Pancreas (tissue), 10 donors: Measurements from ENCODE around the gene TMEM121B. TPM values are rescaled to one million over a fixed set of nuclear protein-coding genes. Genes with fewer than 3 reads are reported as not detected.
A peak's percentile ranks its signal among the peaks of the same experiment; 100 is the strongest.

Experiments
- ATAC-seq, 4 donors: fragments of 200-7000 bp; cut with Tn5 transposase; one replicate each; pipeline versions ENCODE4 v1.8.0 to v1.9.1; 2020; ENCODE audit warnings: mild to moderate bottlenecking in 4 of 4, moderate library complexity in 4 of 4
- DNase-seq, 6 donors: peaks; one replicate each; pipeline ENCODE4 v3.0.0-alpha.2; 2020
- FAIRE-seq: peaks from 2 replicates; lab custom pipeline; 2012; peaks lifted over from hg19 to GRCh38; lab: Jason Lieb, UNC
- H3K27ac ChIP-seq, 4 donors: fragments of 200-600 bp; sonication (generic); 1 replicate in 3 of 4; 2 replicates in 1 of 4; pipeline versions ENCODE4 v1.5.0 to v1.8.0; 2020
- H3K27me3 ChIP-seq, 4 donors: fragments of 200-600 bp; one replicate each; pipeline ENCODE4 v1.8.0; 2021
- H3K36me3 ChIP-seq, 3 donors: fragments of 200-600 bp; sonication (generic) in 1 of 3; one replicate each; pipeline versions ENCODE4 v1.5.0 to v1.8.0; 2020 to 2021
- H3K4me1 ChIP-seq, 3 donors: fragments of 200-600 bp; one replicate each; pipeline ENCODE4 v1.8.0; 2021
- H3K4me3 ChIP-seq, 4 donors: fragments of 200-600 bp; sonication (generic) in 2 of 4; one replicate each; pipeline versions ENCODE4 v1.5.0 to v1.8.0; 2020 to 2021
- H3K9me3 ChIP-seq, 4 donors: fragments of 200-600 bp; one replicate each; pipeline ENCODE4 v1.8.0; 2021
- CTCF ChIP-seq, 4 donors: fragments of 200-600 bp; sonication (generic) in 3 of 4; IDR thresholded peaks; one replicate each; pipeline versions ENCODE4 v1.5.0 to v1.8.0; 2021; ENCODE audit warnings: antibody characterized with exemption in 4 of 4
- WGBS, 2 donors: extraction: QIAGEN DNeasy Blood & Tissue Kit; methylation state at CpG; one replicate each; pipeline ENCODE4 v1.1.7; 2013; 5-methylcytosine and 5-hydroxymethylcytosine counted together
- intact Hi-C, 3 donors: fragments of 100-400 bp; cut with DNase I; formaldehyde crosslinking; loops; one replicate each; pipeline versions ENCODE4 v1.11.1 to v1.14.2; 2022
- polyA plus RNA-seq, 2 donors: library from polyadenylated mRNA; stranded (reverse); fragments of 200-250 nt; gene quantifications; one replicate each; pipeline ENCODE4 v1.2.3, GENCODE V29; 2013
- total RNA-seq, 6 donors: library from RNA; stranded (reverse); fragmentation: NEBNext Ultra II Directional in 4 of 6; extraction: Animal tissue kit (Norgen Biotek cat#: 25700) in 4 of 6; gene quantifications; one replicate each; pipeline versions ENCODE4 v1.2.1 to v1.2.4, GENCODE V29; 2021 to 2023
- donor health status: healthy with polysubstance abuse.
- donor health status: DM: no; HTN: no; CAD: no; lungs with moderate emphysema.
- donor health status: DM: no; HTN: no; CAD: no.
- donor health status: control.
- donor health status: control.
- donor health status: Bipolar disorder and iron deficiency.
- donor health status: DM: yes; HTN: yes; CAD: no.
- donor health status: DM: no; HTN: no; CAD: no.
- donor health status: DM: no; HTN: no; CAD: no.
- donor health status: DM: yes; HTN: yes; CAD: no.

Gene TMEM121B
- total and polyA plus RNA-seq, 8 donors, result 0.23 to 1.00 (median 0.60) TPM

GRCh38 chr22:17106785-17107546, 14.2 kb downstream of the TMEM121B start:
- Histone ChIP-seq H3K27ac (no peak overlapping the region), H3K9me3 (no peaks in the 10 kb centered on the region), H3K36me3 (peaks cover 0 to 42% (median 4%) of the 10 kb centered on the region in 3 donors), H3K27me3 (no peaks in the 10 kb centered on the region), H3K4me1 (no peaks in the 10 kb centered on the region), H3K4me3 (no peak overlapping the region)
- DNase-seq (no peak), ATAC-seq (peak in 3 of 4 donors; percentile 11 to 65 (median 47)), FAIRE-seq (no peak)
- WGBS, 2 donors, result 79 to 85% methylated on average over 15 of the region's 15 CpGs
- intact Hi-C loops, result no loop called here
- TF ChIP-seq CTCF (IDR thresholded peaks at IDR 0.05), result no peak

DNA sequence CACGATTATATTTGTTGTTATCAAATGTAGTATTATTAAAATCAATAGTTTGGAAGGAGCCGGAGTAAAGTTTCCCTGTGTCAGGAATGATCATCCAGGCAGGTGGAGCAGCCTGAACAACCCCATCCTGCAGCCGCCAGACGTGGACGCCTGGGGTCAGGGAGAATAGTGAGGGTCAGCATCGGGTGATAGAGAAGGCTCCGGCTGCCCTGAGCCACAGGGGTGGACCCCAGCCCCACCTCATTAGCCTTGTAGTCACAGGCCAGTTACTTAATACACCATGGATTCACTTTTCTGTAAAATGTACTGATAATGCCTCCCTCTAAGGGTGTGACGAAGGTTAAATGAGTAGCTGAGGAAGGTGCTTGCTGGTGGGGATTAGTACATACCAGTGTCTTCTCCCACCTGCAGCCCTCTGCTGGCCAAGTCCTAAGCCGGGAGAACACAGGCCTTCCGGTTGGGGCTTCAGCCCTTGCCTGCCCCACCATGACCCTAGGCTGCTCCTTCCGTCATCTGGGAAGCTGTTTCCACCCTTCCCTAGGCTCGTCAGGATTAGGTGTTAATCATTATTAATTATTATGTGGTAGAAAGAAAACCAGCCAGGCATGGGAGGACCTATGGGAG, 14.9 kb downstream of the TMEM121B start:
- Histone ChIP-seq H3K27me3 (no peaks in the 10 kb centered on the region), H3K4me3 (no peak overlapping the region), H3K9me3 (no peaks in the 10 kb centered on the region), H3K4me1 (no peaks in the 10 kb centered on the region), H3K36me3 (peaks cover 0 to 48% (median 4%) of the 10 kb centered on the region in 3 donors), H3K27ac (no peak overlapping the region)
- WGBS, 2 donors, result 77 to 79% methylated on average over 12 of the region's 12 CpGs
- intact Hi-C loops, result no loop called here
- ATAC-seq, result peak in 2 of 4 donors; percentile 6 to 23
- no peak for TF ChIP-seq CTCF (IDR thresholded peaks at IDR 0.05)
- no peak for DNase-seq
- no peak for FAIRE-seq

GRCh38 chr22:17105143-17106129, 15.7 kb downstream of the TMEM121B start:
- H3K27ac ChIP-seq, result no peak overlapping the region

More at GRCh38 chr22:17105143-17106129, 15.7 kb downstream of the TMEM121B start:
- no peaks in the 10 kb centered on the region for H3K4me1 ChIP-seq
- H3K27me3 ChIP-seq, result no peaks in the 10 kb centered on the region
- no peaks in the 10 kb centered on the region for H3K9me3 ChIP-seq
- H3K4me3 ChIP-seq, result no peak overlapping the region
- 84 to 89% methylated on average over 22 of the region's 22 CpGs for WGBS, 2 donors
- TF ChIP-seq CTCF (IDR thresholded peaks at IDR 0.05), result no peak
- H3K36me3 ChIP-seq, result peaks cover 4 to 55% (median 5%) of the 10 kb centered on the region in 3 donors
- FAIRE-seq, result no peak
- intact Hi-C loops, result no loop called here
- DNase-seq, result no peak
- no peak for ATAC-seq
